Activated gamma-delta T cell (primary cell): ENCODE results near the gene SP5.
"Not testable (repeated sequence)": the region's sequence is repeated elsewhere in the genome, so short reads cannot be mapped to it uniquely, and the experiment has no call there.

Experiments used
- DNase-seq: peaks from one replicate; lab custom pipeline; 2025; lab: John Stamatoyannopoulos, UW

SP5 gene

DNA sequence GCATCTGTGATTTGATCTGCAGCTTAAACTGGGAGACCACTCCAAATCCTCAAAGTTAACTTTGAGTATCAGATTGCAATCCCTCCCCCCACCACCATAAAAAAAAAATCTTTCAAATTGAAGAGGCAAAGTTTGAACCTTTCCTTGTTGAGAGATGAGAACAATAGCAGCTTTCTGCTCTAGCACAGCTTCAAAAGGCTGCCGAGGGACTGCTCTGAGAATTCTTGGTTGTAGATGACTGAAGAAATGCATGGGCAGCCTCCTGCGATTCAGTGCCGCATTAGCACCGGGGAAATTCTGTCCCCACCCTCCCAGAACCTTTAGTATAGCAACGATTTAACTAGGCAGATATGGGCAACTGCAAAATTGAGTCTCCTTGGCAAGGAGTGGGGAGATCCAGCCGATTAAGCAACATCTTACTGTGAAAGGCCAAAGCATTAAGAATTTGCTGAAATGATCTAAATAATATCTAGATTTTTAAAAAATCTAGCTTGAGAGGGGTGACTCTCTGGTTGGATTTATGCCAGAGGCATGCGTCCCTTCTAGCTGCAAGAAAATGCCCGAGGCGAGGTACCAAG lies 3.9 kb upstream of the SP5 start:
- no peak for DNase-seq

DNA sequence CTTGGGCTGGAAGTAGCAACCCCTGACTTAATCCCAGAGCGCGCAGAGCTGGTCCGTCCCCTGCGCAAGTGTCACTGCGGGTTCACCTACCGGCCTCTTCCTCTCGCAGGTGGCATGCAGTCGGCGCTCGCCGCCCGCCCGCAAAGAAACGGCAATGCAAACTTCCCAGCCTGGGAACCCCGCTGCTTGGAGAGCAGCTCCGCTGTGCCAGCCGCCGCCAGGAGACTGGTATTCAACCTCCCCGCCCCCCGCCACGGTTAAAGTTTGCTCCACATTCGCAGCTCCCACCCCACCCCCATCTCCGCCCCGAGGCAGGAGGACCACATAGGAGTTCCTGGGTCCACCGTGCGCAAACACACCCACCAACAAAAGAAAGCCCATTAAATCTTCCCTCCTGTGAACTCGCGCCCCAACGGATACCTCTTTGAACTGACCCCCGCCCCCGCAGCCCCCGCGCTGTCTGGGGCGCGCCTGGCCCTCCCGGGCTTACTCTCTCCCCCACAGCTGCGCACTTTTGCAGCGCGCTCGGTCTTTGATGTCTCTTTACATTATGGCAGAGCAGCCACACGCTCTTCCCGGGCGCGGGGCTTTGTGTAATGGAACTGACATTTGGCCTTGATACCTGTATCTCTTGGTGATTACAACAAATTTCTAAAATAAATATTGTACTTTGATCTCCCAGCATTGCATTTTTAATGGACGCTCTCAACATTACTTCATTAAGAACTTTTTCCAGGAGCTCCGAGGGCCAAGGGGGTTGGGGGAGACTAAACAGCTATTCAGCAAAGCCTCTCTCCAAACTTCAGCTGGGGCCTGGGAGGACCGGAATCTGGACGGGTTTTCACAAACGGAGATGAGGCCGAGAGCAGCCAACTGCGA lies 3.1 kb upstream of the SP5 start:
- DNase-seq, result no peak

- DNase-seq, result no peak
Measured at GRCh38 chr2:170712653-170713542, 2.2 kb upstream of the SP5 start.

DNA sequence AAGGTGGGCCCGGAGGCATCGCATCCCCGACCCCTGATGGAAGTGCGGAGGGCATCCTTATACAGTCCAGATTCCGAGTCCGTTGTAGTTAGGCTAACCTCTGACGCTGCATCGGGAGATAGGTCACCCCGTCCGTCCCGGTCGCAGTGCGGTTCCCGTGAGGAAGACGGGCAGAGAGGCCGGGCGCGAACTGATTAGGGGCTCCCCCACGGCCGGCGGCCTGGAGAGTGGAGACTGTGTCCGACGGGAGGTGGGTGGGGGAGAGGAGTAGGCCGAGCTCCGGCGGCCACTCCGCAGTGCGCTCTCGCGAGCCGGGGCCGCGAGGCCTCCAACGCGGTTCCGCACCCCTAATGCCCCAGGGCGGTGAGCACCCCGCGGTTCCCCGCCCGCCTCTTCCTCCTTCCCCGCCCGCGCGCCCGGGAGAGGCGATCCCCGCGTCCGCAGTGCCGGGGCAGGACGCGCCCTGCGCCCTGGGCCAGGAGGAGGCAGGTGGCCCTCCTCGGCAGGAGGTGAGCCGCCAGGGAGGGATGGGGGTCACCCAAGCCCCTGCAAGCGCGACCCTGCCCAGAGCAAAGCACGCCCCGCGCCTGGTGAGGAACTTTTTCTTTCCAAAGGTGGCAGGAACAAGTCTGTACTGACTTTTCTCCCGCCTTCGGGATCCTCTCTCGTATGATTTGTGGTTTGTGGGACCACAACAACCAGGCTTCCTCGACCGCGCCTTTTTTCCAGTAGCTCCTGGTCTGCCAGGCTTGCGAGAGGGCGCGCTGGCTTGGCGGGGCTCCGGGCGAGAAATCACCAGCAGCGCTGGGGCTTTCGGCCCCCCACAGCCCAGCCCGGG lies 1.4 kb upstream of the SP5 start:
- DNase-seq, result no peak

GRCh38 chr2:170714381-170715061 lies 616 bp upstream of the SP5 start:
- no peak for DNase-seq

DNA sequence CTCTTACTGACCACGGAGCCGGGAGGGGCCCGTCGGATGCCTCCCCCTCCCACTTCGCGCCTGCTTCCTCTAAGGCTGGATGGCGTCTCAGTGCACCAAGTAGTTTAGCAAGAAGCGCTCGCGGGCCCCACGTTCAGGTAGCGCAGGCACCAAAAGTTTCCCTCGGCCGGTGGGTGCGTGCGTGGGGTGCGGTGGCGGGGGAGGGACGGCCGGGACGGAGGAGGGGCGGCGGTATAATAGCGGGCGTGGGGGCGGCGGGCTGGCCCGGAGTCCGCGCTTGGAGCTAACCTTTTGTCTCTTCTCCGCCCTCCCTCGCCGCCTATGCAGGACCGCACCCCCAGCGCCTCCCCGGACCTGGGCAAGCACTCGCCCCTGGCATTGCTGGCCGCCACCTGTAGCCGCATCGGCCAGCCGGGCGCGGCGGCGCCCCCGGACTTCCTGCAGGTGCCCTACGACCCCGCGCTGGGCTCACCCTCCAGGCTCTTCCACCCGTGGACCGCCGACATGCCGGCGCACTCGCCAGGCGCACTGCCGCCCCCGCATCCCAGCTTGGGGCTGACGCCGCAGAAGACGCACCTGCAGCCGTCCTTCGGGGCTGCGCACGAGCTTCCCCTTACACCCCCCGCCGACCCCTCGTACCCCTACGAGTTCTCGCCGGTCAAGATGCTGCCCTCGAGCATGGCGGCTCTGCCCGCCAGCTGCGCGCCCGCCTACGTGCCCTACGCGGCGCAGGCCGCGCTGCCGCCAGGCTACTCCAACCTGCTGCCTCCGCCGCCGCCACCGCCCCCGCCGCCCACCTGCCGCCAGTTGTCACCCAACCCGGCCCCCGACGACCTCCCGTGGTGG lies 1.0 kb downstream of the SP5 start:
- DNase-seq, result no peak

DNA sequence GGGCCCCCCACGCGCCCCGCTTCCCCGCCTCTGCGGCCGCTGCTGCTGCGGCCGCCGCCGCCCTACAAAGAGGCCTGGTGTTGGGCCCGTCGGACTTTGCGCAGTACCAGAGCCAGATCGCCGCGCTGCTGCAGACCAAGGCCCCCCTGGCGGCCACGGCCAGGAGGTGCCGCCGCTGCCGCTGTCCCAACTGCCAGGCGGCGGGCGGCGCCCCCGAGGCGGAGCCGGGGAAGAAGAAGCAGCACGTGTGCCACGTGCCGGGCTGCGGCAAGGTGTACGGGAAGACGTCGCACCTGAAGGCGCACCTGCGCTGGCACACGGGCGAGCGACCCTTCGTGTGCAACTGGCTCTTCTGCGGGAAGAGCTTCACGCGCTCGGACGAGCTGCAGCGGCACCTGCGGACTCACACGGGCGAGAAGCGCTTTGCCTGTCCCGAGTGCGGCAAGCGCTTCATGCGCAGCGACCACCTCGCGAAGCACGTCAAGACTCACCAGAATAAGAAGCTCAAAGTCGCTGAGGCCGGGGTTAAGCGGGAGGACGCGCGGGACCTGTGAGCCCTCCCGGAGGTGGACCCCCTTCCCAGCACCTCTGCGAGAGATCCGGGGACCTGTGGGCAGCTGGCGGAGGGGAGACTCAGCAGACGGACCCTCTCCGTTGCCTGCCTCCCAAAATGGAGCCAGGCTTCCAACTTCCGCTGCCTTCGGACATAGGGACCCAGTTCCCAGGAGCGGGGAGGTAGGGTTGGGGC lies 1.9 kb downstream of the SP5 start:
- no peak for DNase-seq

GRCh38 chr2:170717599-170717963 lies 2.4 kb downstream of the SP5 start:
- no peak for DNase-seq

DNA sequence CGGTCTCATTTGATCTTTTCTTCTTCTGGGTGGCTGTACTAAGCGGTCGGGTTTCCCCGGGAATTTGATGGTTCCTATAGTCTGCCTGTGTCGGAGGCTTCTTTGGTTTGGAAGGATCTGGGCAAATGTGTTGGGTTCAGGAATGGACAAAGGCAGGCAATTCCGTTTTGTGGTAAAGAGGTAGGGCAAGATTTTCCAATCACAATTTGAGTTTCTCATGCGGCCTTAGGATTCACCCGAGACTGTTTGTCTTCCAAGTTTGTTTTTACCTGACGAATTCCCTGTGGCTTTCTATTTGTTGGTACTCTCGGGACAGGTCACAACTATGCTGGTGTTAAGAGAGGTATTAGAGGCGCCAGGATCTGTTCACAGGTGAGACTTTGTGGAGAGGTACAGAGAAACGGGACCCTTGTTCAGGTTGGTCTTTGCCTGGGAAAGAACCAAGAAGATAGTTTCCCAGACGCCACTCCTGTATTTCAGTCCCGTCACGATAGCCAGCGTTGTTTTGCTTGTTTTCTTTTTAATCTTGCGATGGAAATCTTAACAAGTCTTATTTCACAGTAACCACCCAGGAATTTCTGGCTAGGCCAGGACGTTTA lies 3.0 kb downstream of the SP5 start:
- DNase-seq, result no peak

GRCh38 chr2:170719810-170720209 lies 4.7 kb downstream of the SP5 start:
- DNase-seq, result no peak

- DNase-seq, result no peak
Measured at GRCh38 chr2:170721678-170722077, 6.5 kb downstream of the SP5 start.

DNA sequence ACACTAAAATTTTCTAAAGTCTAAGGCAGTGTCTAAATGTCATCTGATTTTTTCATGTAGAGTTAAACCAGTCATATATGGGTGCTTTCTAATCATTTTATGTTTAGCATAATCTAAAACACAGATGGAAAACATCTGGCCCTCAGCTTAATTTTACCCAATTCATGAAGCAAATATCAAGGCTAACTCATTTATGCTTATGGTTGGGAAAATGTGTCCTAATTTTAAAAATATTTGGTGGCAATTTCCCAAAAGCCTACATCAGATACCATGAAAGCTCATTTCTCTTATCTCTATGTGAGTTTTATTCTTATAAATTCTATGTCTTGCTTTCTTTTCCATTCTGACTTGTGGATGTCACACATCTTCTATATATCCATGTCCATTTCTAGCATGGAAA lies 7.2 kb downstream of the SP5 start:
- DNase-seq, result no peak

DNA sequence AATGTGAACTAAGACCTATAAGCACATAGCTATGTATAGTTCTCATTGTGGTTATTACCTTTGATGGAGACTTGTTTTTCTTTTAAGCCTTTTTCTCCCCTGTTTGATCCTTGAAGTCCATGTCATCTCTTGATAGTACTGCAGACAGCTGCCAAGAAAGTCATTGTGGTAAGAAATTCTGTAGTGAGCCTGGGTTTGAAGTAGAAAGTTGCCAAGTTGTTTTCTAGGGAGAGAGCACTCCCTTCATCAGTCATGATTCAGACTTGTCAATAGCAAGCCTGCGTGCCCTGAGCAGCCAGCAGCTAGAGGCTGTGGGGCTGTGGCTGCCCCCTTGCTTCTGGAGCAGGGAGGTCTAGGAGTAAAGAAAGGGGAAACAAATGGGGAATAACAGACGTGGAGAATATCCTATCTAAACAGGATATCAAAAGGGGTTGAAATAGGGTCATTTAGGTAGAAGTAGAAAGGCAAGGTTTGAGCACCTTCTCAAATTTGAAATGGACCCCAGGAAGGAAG lies 8.4 kb downstream of the SP5 start:
- no peak for DNase-seq

DNA sequence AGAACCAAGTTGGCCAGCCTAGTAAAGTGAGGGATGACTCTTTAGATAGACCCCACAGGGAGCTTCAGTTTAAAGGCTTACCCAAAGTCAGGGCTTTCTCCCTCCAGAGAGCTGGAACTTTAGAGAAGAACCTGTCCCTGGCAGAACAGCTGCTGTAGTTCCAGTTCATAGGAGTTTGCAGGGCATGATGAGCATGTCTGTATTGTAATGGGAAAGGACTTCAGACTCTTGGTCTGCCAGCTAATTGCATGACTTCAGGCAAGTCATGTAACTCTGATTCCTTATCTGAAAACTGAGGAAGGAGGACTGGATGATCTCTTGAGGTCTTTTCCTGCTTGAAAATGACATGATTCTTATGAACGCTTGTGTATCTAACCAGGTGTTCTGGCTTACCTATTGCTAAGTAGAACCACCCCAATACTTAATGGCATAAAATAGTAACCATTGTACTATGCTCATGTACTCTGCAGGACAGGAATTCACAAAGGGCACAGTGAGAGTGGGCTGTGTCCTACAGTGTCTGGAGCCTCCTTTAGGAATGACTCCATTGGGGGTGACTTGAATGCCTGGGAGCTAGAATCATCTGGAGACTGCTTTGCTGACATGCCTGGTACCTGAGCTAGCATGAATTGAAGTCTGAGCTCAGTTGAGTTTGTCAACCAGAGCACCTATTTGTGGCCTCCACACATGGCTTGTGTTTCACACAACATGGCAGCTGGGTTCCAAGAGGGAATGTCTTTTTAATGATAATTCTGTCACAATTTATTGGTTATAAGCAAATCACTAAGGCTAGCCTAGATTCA lies 18.9 kb downstream of the SP5 start:
- DNase-seq, result no peak

DNA sequence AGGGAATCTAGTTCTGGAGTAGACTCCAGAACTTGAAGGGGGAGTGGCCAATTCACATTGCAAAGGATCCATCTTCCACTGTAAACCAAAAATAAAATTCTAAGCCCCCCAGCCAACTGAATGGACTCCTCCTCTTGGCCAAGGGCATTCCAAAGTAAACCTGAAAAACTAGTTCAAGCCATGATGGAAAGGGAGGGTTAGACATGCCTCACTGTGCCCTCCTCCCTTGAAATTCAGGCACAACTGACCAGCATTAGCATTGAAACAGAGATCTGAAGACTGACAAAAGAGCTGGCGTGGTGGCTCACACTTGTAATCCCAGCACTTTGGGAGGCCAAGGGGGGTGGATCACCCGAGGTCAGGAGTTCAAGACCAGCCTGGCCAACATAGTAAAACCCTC lies 19.5 kb downstream of the SP5 start:
- not testable (repeated sequence) for DNase-seq

- no peak for DNase-seq
Measured at GRCh38 chr2:170736628-170737027, 21.5 kb downstream of the SP5 start.

DNA sequence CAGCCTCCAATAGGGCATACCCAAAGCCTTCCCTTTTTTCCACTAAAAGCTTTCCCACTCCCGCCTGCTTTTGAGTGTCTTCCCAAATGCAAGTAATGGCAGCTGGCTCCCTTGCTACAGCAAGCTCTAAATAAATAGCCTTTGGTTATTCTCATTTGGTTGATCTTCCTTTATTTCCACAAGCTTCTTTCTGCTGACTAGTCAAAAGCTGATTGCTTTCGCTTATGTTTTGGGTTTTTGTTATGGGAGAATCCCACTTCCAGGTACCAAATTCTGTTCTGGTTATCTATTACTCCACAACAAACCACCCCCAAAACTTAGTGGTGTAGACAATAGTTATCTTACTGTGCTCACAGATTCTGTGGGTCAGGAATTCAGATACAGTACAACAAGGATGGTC lies 22.3 kb downstream of the SP5 start:
- DNase-seq, result no peak

GRCh38 chr2:170737821-170738220 lies 22.7 kb downstream of the SP5 start:
- no peak for DNase-seq
